Measurements from ENCODE around the gene BEND7. TPM values are rescaled to one million over a fixed set of nuclear protein-coding genes. Genes with fewer than 3 reads are reported as not detected.

The BEND7 gene
- total RNA-seq, 1 experiment from 2014 or later: 12.8 TPM

DNA sequence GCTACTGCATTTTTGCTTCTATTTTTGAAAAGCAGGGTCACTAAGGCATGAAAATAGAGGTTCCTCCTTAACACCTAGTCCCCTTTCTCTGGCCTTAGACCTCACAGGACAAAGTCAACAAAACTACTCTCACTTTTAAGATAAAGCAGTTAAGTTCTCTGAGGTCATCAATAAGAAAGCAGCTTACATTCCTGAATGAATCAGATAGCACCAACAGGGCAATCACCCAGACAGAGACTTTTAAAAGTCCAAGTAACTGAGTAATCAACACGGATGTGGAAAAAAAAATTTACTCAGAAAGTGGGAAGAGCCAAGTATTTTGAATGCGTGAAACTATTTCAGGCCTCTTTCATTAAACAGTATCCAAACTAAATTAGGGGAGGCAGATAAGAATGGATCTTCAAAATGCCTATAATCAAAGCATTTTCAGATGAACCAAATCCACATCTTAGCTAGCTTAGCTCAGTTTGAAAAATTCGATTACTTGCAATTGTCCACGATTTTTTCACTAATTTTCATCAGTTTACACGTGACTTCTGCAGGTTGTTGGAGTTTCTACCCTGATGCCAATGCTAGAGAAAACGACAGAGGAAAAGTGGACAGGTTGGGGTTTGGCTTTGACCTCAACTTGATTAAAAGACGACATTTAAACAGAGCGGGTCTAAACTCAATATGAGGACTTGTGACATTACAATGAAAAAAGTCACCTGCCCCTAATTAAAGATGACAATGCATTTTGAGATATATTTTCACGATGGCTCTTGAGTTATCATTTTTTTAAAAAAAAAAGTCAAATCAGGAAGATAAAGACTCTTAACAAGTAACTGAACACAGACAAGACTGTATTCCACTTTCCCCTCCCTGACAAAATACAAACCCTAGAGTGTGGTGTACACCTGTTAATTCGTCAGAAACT is 1.6 kb downstream of the BEND7 start (continued):
- TF ChIP-seq, protein P1, sequence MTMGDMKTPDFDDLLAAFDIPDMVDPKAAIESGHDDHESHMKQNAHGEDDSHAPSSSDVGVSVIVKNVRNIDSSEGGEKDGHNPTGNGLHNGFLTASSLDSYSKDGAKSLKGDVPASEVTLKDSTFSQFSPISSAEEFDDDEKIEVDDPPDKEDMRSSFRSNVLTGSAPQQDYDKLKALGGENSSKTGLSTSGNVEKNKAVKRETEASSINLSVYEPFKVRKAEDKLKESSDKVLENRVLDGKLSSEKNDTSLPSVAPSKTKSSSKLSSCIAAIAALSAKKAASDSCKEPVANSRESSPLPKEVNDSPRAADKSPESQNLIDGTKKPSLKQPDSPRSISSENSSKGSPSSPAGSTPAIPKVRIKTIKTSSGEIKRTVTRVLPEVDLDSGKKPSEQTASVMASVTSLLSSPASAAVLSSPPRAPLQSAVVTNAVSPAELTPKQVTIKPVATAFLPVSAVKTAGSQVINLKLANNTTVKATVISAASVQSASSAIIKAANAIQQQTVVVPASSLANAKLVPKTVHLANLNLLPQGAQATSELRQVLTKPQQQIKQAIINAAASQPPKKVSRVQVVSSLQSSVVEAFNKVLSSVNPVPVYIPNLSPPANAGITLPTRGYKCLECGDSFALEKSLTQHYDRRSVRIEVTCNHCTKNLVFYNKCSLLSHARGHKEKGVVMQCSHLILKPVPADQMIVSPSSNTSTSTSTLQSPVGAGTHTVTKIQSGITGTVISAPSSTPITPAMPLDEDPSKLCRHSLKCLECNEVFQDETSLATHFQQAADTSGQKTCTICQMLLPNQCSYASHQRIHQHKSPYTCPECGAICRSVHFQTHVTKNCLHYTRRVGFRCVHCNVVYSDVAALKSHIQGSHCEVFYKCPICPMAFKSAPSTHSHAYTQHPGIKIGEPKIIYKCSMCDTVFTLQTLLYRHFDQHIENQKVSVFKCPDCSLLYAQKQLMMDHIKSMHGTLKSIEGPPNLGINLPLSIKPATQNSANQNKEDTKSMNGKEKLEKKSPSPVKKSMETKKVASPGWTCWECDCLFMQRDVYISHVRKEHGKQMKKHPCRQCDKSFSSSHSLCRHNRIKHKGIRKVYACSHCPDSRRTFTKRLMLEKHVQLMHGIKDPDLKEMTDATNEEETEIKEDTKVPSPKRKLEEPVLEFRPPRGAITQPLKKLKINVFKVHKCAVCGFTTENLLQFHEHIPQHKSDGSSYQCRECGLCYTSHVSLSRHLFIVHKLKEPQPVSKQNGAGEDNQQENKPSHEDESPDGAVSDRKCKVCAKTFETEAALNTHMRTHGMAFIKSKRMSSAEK (CRISPR knock-in tag; IDR thresholded peaks at IDR 0.05; ENCODE audit: borderline replicate concordance): no peak
- TF ChIP-seq, protein P2, sequence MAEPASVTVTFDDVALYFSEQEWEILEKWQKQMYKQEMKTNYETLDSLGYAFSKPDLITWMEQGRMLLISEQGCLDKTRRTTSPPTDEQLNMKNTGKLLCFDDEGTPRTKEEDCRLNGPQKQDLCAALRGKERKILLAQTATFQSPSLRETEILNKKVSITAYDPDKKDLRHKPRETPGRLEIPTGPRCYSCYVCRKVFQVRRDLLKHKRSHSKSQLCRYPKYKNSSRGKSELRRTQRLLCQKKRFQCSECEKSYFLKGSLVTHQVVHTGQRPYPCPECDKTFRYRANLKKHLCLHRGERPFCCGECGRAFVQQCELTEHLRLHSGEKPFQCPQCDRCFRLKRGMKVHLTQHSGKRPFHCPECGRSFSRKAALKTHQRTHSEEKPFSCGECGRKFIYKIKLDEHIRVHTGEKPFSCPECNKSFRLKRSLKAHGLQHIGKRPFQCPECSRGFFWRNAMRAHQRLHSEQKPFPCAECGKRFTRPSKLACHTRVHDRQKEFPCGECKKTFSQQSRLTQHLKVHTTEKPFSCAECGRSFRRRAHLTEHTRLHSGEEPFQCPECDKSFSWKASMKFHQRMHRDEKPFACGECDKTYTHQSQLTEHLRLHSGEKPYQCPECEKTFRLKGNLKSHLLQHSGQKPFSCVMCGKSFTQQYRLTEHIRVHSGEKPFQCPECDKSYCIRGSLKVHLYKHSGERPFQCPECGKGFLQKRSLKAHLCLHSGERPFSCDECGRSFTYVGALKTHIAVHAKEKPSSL (CRISPR knock-in tag; conservative IDR thresholded peaks at IDR 0.05): no peak
- TF ChIP-seq, protein P3, sequence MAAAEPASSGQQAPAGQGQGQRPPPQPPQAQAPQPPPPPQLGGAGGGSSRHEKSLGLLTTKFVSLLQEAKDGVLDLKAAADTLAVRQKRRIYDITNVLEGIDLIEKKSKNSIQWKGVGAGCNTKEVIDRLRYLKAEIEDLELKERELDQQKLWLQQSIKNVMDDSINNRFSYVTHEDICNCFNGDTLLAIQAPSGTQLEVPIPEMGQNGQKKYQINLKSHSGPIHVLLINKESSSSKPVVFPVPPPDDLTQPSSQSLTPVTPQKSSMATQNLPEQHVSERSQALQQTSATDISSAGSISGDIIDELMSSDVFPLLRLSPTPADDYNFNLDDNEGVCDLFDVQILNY (CRISPR knock-in tag; IDR thresholded peaks at IDR 0.05): no peak
- TF ChIP-seq, protein P4, sequence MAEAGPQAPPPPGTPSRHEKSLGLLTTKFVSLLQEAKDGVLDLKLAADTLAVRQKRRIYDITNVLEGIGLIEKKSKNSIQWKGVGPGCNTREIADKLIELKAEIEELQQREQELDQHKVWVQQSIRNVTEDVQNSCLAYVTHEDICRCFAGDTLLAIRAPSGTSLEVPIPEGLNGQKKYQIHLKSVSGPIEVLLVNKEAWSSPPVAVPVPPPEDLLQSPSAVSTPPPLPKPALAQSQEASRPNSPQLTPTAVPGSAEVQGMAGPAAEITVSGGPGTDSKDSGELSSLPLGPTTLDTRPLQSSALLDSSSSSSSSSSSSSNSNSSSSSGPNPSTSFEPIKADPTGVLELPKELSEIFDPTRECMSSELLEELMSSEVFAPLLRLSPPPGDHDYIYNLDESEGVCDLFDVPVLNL (CRISPR knock-in tag; IDR thresholded peaks at IDR 0.05; ENCODE audit: borderline replicate concordance, low read depth): no peak
- TF ChIP-seq GTF2I (CRISPR knock-in tag; conservative IDR thresholded peaks at IDR 0.05): no peak
- TF ChIP-seq IRF2 (CRISPR knock-in tag; IDR thresholded peaks at IDR 0.05; ENCODE audit: borderline replicate concordance, low read depth): no peak
- TF ChIP-seq, protein P5, sequence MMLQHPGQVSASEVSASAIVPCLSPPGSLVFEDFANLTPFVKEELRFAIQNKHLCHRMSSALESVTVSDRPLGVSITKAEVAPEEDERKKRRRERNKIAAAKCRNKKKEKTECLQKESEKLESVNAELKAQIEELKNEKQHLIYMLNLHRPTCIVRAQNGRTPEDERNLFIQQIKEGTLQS (CRISPR knock-in tag; conservative IDR thresholded peaks at IDR 0.05): no peak

DNA sequence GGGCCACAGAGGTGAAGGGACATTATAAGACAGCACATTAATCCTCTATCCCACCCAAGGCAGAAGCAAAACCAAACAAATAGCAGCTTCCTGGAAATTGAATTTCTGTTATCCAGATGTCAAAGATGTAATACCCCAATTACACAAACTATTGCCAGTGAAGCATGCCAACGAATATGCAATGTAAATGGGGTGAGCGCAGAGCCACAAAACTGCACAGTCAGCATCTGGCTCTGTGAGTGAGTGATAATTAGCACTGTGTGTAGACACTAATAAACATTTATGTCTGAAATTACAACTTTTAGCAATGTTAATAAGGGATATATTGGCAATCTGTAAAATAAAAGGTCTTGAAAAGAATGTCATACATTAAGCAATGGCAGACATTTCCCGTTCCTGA is 3.2 kb downstream of the BEND7 start:
- ChIA-PET CTCF (interaction anchor here (4.6 kb wide), 1 partner anchor 11 kb away, joined by 42 read pairs; no protein-coding TSS in a partner anchor), POLR2A (no interaction called here)
- Mint-ChIP-seq H3K4me1 (peaks cover 36% of the 10 kb centered on the region), H3K27me3 (ENCODE audit: low read depth) (peaks cover 33% of the 10 kb centered on the region), H3K9me3 (no peaks in the 10 kb centered on the region), H3K36me3 (no peaks in the 10 kb centered on the region), H3K4me3 (no peak overlapping the region), H3K27ac (no peak overlapping the region)
- TF ChIP-seq ZNF263 (CRISPR knock-in tag; IDR thresholded peaks at IDR 0.05; ENCODE audit: low read depth) (no peak), CREM (CRISPR knock-in tag; IDR thresholded peaks at IDR 0.05) (no peak), TCF7 (CRISPR knock-in tag; IDR thresholded peaks at IDR 0.05; ENCODE audit: low read depth) (no peak), ZNF219 (CRISPR knock-in tag; IDR thresholded peaks at IDR 0.05; ENCODE audit: borderline replicate concordance) (no peak), HMGA2 (CRISPR knock-in tag; IDR thresholded peaks at IDR 0.05) (no peak)
- TF ChIP-seq, protein P6, sequence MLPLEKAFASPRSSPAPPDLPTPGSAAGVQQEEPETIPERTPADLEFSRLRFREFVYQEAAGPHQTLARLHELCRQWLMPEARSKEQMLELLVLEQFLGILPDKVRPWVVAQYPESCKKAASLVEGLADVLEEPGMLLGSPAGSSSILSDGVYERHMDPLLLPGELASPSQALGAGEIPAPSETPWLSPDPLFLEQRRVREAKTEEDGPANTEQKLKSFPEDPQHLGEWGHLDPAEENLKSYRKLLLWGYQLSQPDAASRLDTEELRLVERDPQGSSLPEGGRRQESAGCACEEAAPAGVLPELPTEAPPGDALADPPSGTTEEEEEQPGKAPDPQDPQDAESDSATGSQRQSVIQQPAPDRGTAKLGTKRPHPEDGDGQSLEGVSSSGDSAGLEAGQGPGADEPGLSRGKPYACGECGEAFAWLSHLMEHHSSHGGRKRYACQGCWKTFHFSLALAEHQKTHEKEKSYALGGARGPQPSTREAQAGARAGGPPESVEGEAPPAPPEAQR (CRISPR knock-in tag; IDR thresholded peaks at IDR 0.05): no peak
- TF ChIP-seq, protein P7, sequence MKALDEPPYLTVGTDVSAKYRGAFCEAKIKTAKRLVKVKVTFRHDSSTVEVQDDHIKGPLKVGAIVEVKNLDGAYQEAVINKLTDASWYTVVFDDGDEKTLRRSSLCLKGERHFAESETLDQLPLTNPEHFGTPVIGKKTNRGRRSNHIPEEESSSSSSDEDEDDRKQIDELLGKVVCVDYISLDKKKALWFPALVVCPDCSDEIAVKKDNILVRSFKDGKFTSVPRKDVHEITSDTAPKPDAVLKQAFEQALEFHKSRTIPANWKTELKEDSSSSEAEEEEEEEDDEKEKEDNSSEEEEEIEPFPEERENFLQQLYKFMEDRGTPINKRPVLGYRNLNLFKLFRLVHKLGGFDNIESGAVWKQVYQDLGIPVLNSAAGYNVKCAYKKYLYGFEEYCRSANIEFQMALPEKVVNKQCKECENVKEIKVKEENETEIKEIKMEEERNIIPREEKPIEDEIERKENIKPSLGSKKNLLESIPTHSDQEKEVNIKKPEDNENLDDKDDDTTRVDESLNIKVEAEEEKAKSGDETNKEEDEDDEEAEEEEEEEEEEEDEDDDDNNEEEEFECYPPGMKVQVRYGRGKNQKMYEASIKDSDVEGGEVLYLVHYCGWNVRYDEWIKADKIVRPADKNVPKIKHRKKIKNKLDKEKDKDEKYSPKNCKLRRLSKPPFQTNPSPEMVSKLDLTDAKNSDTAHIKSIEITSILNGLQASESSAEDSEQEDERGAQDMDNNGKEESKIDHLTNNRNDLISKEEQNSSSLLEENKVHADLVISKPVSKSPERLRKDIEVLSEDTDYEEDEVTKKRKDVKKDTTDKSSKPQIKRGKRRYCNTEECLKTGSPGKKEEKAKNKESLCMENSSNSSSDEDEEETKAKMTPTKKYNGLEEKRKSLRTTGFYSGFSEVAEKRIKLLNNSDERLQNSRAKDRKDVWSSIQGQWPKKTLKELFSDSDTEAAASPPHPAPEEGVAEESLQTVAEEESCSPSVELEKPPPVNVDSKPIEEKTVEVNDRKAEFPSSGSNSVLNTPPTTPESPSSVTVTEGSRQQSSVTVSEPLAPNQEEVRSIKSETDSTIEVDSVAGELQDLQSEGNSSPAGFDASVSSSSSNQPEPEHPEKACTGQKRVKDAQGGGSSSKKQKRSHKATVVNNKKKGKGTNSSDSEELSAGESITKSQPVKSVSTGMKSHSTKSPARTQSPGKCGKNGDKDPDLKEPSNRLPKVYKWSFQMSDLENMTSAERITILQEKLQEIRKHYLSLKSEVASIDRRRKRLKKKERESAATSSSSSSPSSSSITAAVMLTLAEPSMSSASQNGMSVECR (CRISPR knock-in tag; IDR thresholded peaks at IDR 0.05; ENCODE audit: borderline replicate concordance): no peak
- TF ChIP-seq, protein P8, sequence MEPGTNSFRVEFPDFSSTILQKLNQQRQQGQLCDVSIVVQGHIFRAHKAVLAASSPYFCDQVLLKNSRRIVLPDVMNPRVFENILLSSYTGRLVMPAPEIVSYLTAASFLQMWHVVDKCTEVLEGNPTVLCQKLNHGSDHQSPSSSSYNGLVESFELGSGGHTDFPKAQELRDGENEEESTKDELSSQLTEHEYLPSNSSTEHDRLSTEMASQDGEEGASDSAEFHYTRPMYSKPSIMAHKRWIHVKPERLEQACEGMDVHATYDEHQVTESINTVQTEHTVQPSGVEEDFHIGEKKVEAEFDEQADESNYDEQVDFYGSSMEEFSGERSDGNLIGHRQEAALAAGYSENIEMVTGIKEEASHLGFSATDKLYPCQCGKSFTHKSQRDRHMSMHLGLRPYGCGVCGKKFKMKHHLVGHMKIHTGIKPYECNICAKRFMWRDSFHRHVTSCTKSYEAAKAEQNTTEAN (CRISPR knock-in tag; IDR thresholded peaks at IDR 0.05): no peak
- no peak for DNase-seq (ENCODE audit: low spot score)
- ATAC-seq: no peak

Data from WTC11 (cell line).